Lower leg skin (tissue), 4 donors: ENCODE results near the gene NBPF12. TPM values are rescaled to one million over a fixed set of nuclear protein-coding genes. Genes with fewer than 3 reads are reported as not detected.
"Not testable (repeated sequence)": the region's sequence is repeated elsewhere in the genome, so short reads cannot be mapped to it uniquely, and the experiment has no call there.

Experiments
- DNase-seq, 2 donors: peaks; one replicate each; pipeline ENCODE4 v3.0.0-alpha.2; 2019; ENCODE audit warnings: low spot score in 2 of 2
- H3K4me3 ChIP-seq: fragments of 200-600 bp; sonication (generic); 2 replicates; pipeline ENCODE4 v1.5.1; 2017; ENCODE audit warnings: mild to moderate bottlenecking, low read depth; ENCODE audit not compliant: poor library complexity, severe bottlenecking
- WGBS, 2 donors: methylation state at CpG; one replicate each; pipeline ENCODE4 v1.1.5; 2018; 5-methylcytosine and 5-hydroxymethylcytosine counted together
- intact Hi-C: fragments of 100-400 bp; cut with DNase I; formaldehyde crosslinking; loops from one replicate; pipeline ENCODE4 v1.15.0; 2023; ENCODE audit warnings: low total_unique reads
- total RNA-seq, 4 donors: library from RNA; depleted of rRNA; stranded (reverse); fragments of >200 nt; gene quantifications; one replicate each; pipeline ENCODE4 v1.1.0, GENCODE V29; 2016

The NBPF12 gene
- total RNA-seq, 4 donors from 2014 or later, result 7.4 to 14.8 (median 10.5) TPM

DNA sequence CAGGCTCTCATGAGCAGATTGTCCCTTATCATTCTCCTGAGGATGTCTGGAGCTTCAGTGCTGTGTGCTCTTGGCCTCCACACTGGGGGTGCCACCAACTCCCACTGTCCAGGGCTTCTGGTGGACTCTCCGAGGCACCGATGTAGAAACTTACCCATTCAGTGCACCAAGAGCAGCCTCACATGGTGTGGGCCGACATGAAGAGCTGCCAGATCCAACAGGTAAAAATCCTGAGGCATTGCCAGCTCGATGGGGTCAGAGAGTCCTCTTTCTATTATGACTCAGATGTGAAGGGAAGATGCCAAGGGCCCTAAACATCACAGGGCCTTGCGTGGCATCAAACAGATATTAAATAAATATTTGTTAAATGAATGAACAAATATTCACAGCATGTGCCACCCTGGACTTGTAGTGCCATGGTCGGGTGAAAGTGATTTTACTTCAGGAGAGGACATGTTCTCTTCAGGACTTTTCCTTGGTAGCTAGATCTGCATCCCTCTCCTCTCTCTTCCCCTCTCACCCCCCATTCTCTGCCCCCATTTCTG is 5.3 kb downstream of the NBPF12 start:
- H3K4me3 ChIP-seq, intact Hi-C loops, DNase-seq: not testable (repeated sequence)
- 46 to 91% methylated on average over 2 to 5 of the region's 6 CpGs for WGBS, 2 donors

DNA sequence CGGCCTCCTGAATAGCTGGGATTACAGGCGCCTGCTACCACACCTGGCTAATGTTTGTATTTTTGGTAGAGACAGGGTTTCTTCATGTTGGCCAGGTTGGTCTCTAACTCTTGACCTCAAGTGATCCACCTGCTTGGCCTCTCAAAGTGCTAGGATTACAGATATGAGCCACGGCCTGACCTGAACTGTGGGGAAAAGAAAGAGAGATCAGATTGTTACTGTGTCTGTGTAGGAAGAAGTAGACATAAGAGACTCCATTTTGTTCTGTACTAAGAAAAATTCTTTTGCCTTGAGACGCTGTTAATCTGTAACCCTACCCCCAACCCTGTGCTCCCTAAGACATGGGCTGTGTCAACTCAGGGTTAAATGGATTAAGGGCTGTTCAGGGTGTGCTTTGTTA is 10.0 kb downstream of the NBPF12 start:
- DNase-seq, H3K4me3 ChIP-seq, intact Hi-C loops: not testable (repeated sequence)
- WGBS, 2 donors, result 96 to 98% methylated on average over 3 of the region's 4 CpGs

DNA sequence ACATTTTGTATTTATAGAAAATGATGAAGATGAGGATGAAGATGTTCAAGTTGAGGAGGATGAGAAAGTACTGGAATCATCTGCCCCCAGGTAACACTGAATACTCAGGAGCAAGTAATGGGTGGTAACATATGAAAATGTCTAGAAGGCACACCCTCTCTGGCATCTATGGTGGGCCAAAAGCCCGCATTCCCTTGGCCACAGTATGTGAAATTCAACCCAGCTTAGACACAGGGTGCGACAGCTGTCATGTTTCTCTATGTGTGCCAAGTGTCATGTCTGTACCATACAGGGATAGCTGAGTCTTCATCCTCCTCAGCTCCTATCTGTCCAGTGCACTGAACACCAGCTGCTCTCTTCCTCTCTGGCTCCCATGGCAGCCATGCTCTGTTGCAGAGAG is 26.2 kb downstream of the NBPF12 start:
- DNase-seq, H3K4me3 ChIP-seq, intact Hi-C loops: not testable (repeated sequence)
- 72 to 89% methylated on average over 2 of the region's 2 CpGs for WGBS, 2 donors

DNA sequence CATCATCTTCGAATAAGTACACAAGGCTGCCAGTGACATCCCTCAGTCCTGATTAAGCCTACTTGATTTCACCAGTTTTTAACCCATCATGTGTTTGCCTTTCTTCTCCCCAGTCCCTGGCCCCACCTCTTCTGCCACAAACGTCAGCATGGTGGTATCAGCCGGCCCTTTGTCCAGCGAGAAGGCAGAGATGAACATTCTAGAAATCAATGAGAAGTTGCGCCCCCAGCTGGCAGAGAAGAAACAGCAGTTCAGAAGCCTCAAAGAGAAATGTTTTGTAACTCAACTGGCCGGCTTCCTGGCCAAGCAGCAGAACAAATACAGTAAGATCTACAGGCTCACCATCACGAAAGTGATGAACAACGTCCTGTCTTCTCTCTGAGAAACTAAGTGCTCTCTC is 28.2 kb downstream of the NBPF12 start:
- 37 to 38% methylated on average over 7 to 8 of the region's 8 CpGs for WGBS, 2 donors
- intact Hi-C loops, H3K4me3 ChIP-seq, DNase-seq: not testable (repeated sequence)

DNA sequence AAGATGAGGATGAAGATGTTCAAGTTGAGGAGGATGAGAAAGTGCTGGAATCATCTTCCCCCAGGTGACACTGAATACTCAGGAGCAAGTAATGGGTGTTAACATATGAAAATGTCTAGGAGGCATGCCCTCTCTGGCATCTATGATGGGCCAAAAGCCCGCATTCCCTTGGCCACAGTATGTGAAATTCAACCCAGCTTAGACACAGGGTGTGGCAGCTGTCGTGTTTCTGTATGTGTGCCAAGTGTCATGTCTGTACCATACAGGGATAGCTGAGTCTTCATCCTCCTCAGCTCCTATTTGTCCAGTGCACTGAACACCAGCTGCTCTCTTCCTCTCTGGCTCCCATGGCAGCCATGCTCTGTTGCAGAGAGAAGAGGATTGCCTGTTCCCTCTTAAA is 32.5 kb downstream of the NBPF12 start:
- DNase-seq, H3K4me3 ChIP-seq, intact Hi-C loops: not testable (repeated sequence)
- WGBS, 2 donors, result 41 to 53% methylated on average over 2 of the region's 2 CpGs

DNA sequence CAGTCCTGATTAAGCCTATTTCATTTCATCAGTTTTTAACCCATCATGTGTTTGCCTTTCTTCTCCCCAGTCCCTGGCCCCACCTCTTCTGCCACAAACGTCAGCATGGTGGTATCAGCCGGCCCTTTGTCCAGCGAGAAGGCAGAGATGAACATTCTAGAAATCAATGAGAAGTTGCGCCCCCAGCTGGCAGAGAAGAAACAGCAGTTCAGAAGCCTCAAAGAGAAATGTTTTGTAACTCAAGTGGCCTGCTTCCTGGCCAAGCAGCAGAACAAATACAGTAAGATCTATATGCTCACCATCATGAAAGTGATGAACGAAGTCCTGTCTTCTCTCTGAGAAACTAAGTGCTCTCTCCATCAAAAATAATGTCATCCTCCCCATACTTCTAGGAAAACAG is 34.6 kb downstream of the NBPF12 start:
- intact Hi-C loops, DNase-seq, H3K4me3 ChIP-seq: not testable (repeated sequence)
- 25 to 31% methylated on average over 3 to 4 of the region's 5 CpGs for WGBS, 2 donors

DNA sequence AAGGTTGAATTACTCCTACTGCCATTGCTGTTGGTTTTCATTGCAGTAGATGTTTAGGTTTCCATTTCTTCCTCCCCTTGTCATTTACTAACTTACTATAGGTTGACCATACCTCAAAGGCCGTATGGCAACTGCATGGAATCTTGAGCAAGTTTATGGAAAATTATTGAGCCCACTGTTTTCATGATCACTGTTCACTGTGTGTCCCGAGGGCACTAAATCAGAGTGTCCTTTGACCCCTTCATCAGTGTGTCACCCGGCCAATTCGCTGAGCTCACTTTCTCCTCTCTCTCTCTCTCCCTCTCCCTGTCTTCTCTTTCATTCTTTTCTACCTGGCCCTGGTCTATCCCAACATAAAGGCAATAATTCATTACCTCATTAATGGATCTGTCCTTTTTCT is 47.7 kb downstream of the NBPF12 start:
- intact Hi-C loops, H3K4me3 ChIP-seq, DNase-seq: not testable (repeated sequence)
- 78 to 86% methylated on average over 4 of the region's 4 CpGs for WGBS, 2 donors

DNA sequence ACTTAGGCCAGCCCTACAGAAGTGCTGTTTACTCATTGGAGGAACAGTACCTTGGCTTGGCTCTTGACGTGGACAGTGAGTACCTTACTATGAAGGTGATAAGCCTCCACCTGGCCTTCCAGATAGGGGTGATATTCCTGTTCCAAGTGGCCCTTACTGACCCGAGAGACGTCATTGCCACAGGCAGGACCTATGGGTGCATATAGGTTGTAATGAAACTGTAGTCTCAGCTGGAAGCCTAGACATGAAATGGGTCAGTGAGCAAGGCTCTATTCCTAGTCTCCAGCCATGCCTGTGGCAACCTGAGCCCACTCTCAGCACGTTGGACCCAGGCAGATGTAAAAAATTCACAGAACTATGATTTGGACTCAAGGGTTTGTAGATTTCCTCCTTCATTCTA is 48.3 kb downstream of the NBPF12 start:
- intact Hi-C loops, H3K4me3 ChIP-seq, DNase-seq: not testable (repeated sequence)
- no CpG with 5 or more reads among the region's 4 CpGs for WGBS, 2 donors

DNA sequence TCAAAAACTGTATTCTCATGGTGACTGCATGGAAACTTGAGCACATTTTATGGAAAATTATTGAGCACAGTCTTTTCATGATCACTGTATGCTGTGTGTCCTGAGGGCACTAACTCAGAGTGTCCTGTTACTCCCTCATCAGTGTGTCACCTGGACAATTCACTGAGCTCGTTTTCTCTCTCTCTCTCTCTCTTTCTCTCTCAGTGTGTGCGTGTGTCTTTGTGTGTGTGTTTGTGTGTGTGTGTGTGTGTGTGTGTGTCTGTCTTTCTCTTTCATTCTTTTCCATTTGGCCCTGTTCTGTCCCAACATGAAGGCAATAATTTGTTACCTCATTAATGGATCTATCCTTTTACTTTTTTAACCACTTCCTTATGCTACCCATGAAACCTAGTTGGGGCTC is 49.4 kb downstream of the NBPF12 start:
- DNase-seq, H3K4me3 ChIP-seq, intact Hi-C loops: not testable (repeated sequence)
- 67 to 71% methylated on average over 2 of the region's 2 CpGs for WGBS, 2 donors

DNA sequence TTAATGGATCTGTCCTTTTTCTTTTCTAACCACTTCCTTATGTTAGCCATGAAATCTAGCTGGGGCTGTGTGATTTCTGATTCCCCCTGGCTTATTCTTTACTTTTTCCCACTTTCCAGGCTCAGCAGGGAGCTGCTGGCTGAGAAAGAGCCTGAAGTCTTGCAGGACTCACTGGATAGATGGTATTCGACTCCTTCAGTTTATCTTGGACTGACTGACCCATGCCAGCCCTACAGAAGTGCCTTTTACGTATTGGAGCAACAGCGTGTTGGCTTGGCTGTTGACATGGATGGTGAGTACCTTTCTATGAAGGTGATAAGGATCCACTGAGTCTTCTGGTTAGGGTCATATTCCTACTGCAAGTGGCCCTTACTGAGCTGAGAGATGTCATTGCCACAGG is 51.3 kb downstream of the NBPF12 start:
- H3K4me3 ChIP-seq, intact Hi-C loops: not testable (repeated sequence)
- 88 to 93% methylated on average over 3 of the region's 3 CpGs for whole genome bisulfite sequencing, 2 donors
- peak in 1 of 2 donors; percentile 88 for DNase-seq

DNA sequence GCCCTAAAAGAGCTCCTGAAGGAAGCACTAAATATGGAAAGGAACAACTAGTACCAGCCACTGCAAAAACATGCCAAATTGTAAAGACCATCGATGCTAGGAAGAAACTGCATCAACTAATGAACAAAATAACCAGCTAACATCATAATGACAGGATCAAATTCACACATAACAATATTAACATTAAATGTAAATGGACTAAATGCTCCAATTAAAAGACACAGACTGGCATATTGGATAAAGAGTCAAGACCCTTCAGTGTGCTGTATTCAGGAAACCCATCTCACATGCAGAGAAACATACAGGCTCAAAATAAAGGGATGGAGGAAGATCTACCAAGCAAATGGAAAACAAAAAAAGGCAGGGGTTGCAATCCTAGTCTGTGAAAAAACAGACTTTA is 70.4 kb downstream of the NBPF12 start:
- WGBS, 2 donors, result 86 to 88% methylated on average over 1 of the region's 1 CpG
- DNase-seq, intact Hi-C loops: not testable (repeated sequence)

DNA sequence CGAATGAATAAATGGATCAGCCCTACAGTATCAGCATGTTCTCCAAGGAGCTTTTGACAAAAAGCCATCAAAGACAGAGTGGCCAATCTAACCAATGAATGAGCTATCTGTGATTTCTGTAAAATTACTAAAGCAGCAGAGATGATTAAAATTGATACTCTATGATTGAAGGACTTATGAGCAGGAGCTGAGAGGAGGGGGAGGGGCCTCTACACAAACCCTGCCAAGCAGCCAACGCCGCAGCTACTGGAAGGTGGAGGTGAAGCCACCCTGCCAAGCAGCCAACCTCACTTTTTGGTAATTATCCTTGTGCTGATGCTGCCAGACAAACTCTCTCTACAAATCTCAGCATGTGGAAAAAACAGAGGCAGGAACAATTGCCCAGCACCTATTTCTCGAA is 88.9 kb downstream of the NBPF12 start:
- intact Hi-C loops, DNase-seq, H3K4me3 ChIP-seq: not testable (repeated sequence)
- WGBS, 2 donors, result 52 to 57% methylated on average over 4 of the region's 4 CpGs

More for the DNA sequence above, 70.4 kb downstream of the NBPF12 start:
- not testable (repeated sequence) for H3K4me3 ChIP-seq

DNA sequence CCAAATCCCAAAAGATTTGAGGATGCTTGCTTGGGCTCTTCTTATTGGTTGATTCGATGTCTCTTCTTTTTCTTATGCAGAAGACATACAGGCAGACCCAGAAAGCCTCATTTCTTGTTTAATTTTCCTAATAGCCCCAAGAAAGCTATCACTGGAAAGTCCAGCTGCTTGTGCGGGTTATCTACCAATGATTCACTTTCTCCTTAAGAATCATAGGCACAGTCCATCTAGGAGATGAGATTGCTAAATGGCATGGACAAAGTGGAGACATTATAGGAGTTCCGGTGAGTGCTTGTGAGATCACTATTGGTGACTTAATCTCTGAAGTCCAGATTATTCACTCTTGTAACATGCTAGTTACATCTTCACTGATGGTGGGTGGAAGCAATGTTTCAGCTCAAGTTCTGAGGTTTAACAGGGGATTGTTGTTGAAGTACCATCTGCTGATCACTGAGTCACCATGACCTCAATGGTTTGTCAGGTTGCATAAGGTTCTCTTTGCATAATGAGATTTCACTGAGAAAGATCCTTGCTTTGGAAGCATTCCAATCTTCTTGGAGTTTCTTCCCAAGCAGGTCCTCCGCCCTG is 92.0 kb downstream of the NBPF12 start:
- intact Hi-C loops, DNase-seq, H3K4me3 ChIP-seq: not testable (repeated sequence)
- WGBS, 2 donors, result 68 to 76% methylated on average over 2 of the region's 4 CpGs
